ENCODE data around the gene TM2D3. TPM values are rescaled to one million over a fixed set of nuclear protein-coding genes. Genes with fewer than 3 reads are reported as not detected.

Gene TM2D3
- total and polyA plus RNA-seq, 10 of the 15 experiments (the other 5 are each of a cell fraction or from before 2014, with no cell fraction given): 28.3 to 84.5 (median 45.0) TPM

DNA sequence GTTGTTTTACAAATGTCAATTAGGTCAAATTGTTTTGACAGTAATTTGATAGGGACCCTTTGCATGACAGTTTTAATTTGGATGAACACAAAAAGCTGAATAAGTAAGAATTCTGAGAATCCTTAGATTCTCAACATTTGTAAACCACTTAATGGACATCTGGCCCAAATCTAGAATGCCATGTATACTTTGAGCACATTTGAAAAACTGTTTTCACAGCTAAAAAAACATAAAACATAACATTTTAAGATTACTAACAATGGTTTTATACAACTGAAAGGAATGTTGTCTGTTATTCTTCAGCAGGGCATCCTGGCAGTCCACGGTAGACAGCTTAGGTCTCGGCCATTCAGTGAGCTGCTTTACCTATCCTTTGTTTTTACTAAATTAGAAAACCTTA lies 34.5 kb upstream of the TM2D3 start (continued):
- no peak for TF ChIP-seq NKRF (conservative IDR thresholded peaks at IDR 0.05)
- no peak for TF ChIP-seq SIX5 (IDR thresholded peaks at IDR 0.05; ENCODE audit: low read depth, low read length, severe bottlenecking)
- TF ChIP-seq SMC3 (IDR thresholded peaks at IDR 0.05; ENCODE audit: borderline replicate concordance, low read length): no peak

GRCh38 chr15:101684877-101685276 lies 32.7 kb upstream of the TM2D3 start:
- Histone ChIP-seq H3K9ac (ENCODE audit: control insufficient read depth, insufficient read depth, low read length) (no peak overlapping the region), H3K4me3 (no peak overlapping the region), H3K27ac (ENCODE audit: control insufficient read depth, insufficient read depth) (no peak overlapping the region), H2AFZ (ENCODE audit: control insufficient read depth, low read depth, low read length) (no peak overlapping the region), H3K79me2 (ENCODE audit: control insufficient read depth, insufficient read depth, low read length) (no peaks in the 10 kb centered on the region), H3K4me2 (ENCODE audit: control insufficient read depth, insufficient read depth) (no peak overlapping the region), H4K20me1 (ENCODE audit: control insufficient read depth, insufficient read depth) (no peaks in the 10 kb centered on the region), H3K27me3 (replicated peaks in 1 of 2; ENCODE audit: control insufficient read depth in 2 of 2, insufficient read depth in 2 of 2, low read length in 1 of 2) (no peaks in the 10 kb centered on the region), H3K36me3 (ENCODE audit: control insufficient read depth in 2 of 2, insufficient read depth in 2 of 2, low read length in 1 of 2) (no peaks in the 10 kb centered on the region), H3K4me1 (ENCODE audit: control insufficient read depth, insufficient read depth, low read length) (no peaks in the 10 kb centered on the region), H3K9me3 (replicated peaks; ENCODE audit: control insufficient read depth, insufficient read depth, low read length) (no peaks in the 10 kb centered on the region)
- ChIA-PET RAD21 (ENCODE audit: unreplicated experiment) (no interaction called here), POLR2A (no interaction called here), CTCF (no interaction called here), SMC1A (ENCODE audit: uncharacterized antibody, unreplicated experiment) (no interaction called here)
- TF ChIP-seq CEBPB (IDR thresholded peaks at IDR 0.05; ENCODE audit: borderline replicate concordance in 1 of 2, low read depth in 2 of 2, low read length in 2 of 2): no peak
- TF ChIP-seq, protein P1, sequence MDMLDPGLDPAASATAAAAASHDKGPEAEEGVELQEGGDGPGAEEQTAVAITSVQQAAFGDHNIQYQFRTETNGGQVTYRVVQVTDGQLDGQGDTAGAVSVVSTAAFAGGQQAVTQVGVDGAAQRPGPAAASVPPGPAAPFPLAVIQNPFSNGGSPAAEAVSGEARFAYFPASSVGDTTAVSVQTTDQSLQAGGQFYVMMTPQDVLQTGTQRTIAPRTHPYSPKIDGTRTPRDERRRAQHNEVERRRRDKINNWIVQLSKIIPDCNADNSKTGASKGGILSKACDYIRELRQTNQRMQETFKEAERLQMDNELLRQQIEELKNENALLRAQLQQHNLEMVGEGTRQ (IDR thresholded peaks at IDR 0.05; ENCODE audit: borderline replicate concordance, low read depth, low read length): no peak
- TF ChIP-seq HDAC2 (IDR thresholded peaks at IDR 0.05): no peak
- TF ChIP-seq TCF3 (IDR thresholded peaks at IDR 0.05; ENCODE audit: borderline replicate concordance, insufficient read depth, low read depth, low read length): no peak
- no peak for TF ChIP-seq NFXL1 (IDR thresholded peaks at IDR 0.05; ENCODE audit: borderline replicate concordance)
- no peak for TF ChIP-seq POLR2AphosphoS2 (IDR thresholded peaks at IDR 0.05; ENCODE audit: low read depth, low read length)
- TF ChIP-seq ETV6 (conservative IDR thresholded peaks at IDR 0.05 in 1 of 2, IDR thresholded peaks at IDR 0.05 in 1 of 2; ENCODE audit: borderline replicate concordance in 1 of 2, low read depth in 1 of 2): no peak
- TF ChIP-seq PAX5 (IDR thresholded peaks at IDR 0.05; ENCODE audit: borderline replicate concordance, low read depth, low read length): no peak
- TF ChIP-seq CBFB (IDR thresholded peaks at IDR 0.05; ENCODE audit: low read depth): no peak
- no peak for TF ChIP-seq CHD4 (IDR thresholded peaks at IDR 0.05)
- no peak for TF ChIP-seq YBX1 (IDR thresholded peaks at IDR 0.05)
- TF ChIP-seq, protein P2, sequence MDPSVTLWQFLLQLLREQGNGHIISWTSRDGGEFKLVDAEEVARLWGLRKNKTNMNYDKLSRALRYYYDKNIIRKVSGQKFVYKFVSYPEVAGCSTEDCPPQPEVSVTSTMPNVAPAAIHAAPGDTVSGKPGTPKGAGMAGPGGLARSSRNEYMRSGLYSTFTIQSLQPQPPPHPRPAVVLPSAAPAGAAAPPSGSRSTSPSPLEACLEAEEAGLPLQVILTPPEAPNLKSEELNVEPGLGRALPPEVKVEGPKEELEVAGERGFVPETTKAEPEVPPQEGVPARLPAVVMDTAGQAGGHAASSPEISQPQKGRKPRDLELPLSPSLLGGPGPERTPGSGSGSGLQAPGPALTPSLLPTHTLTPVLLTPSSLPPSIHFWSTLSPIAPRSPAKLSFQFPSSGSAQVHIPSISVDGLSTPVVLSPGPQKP (IDR thresholded peaks at IDR 0.05; ENCODE audit: low read depth, low read length): no peak
- TF ChIP-seq ZNF274 (IDR thresholded peaks at IDR 0.05; ENCODE audit: insufficient read depth, insufficient read length): no peak
- TF ChIP-seq ZNF24 (IDR thresholded peaks at IDR 0.05): no peak
- no peak for TF ChIP-seq RAD51 (IDR thresholded peaks at IDR 0.05)
- no peak for TF ChIP-seq LARP7 (IDR thresholded peaks at IDR 0.05)
- no peak for TF ChIP-seq ASH2L (IDR thresholded peaks at IDR 0.05; ENCODE audit: borderline replicate concordance, low read depth)
- DNase-seq (ENCODE audit: low read depth, low spot score): no peak
- no peak for ATAC-seq
- intact Hi-C loops (cut with micrococcal nuclease; ENCODE audit: unreplicated experiment): no loop called here
- FAIRE-seq: no peak
- in situ Hi-C loops (cut with MboI): no loop called here
- no TSS peak for BruUV-seq (replicated peaks)
- 96% methylated on average over 3 of the region's 3 CpGs for WGBS (ENCODE audit: insufficient coverage, insufficient replicate concordance, low lambda C conversion rate, missing lambda C conversion rate)
